ENCODE results near the gene PRKACB.

PRKACB gene

GRCh38 chr1:84202126-84202525 is 58.1 kb downstream of the PRKACB start:
- Histone ChIP-seq H3K9me2 (replicated peaks; ENCODE audit: insufficient read depth, low read length) (no peaks in the 10 kb centered on the region), H3K79me2 (ENCODE audit: insufficient read depth, low read length) (no peaks in the 10 kb centered on the region), H2AFZ (ENCODE audit: low read depth, low read length, severe bottlenecking) (no peak overlapping the region), H3K27ac (ENCODE audit: low read depth, low read length) (no peak overlapping the region), H3K4me2 (ENCODE audit: low read depth, low read length, poor library complexity, severe bottlenecking) (no peak overlapping the region), H3K9ac (ENCODE audit: low read length) (no peak overlapping the region), H3F3A (ENCODE audit: insufficient read depth) (no peaks in the 10 kb centered on the region; the same call in 1 of the 2 replicates), H3K4me3 (ENCODE audit: insufficient read depth, low read length, poor library complexity, severe bottlenecking) (no peak overlapping the region), H3K9me3 (ENCODE audit: insufficient read depth, low read length) (no peaks in the 10 kb centered on the region), H3K36me3 (ENCODE audit: low read length) (peaks cover 59% of the 10 kb centered on the region), H3K27me3 (ENCODE audit: low read length) (no peaks in the 10 kb centered on the region), H4K20me1 (ENCODE audit: low read depth, low read length) (no peaks in the 10 kb centered on the region)
- TF ChIP-seq EZH2phosphoT487 (conservative IDR thresholded peaks at IDR 0.05; ENCODE audit: low read length) (no peak), CTCF (IDR thresholded peaks at IDR 0.05; ENCODE audit: insufficient read depth, low read length, poor library complexity, severe bottlenecking) (no peak)

GRCh38 chr1:84206375-84206774 is 62.3 kb downstream of the PRKACB start:
- Histone ChIP-seq H3K79me2 (ENCODE audit: insufficient read depth, low read length) (no peaks in the 10 kb centered on the region), H3K9ac (ENCODE audit: low read length) (no peak overlapping the region), H3K9me2 (replicated peaks; ENCODE audit: insufficient read depth, low read length) (no peaks in the 10 kb centered on the region), H2AFZ (ENCODE audit: low read depth, low read length, severe bottlenecking) (no peak overlapping the region), H3K27ac (ENCODE audit: low read depth, low read length) (no peak overlapping the region), H3K4me3 (ENCODE audit: insufficient read depth, low read length, poor library complexity, severe bottlenecking) (no peak overlapping the region), H3K27me3 (ENCODE audit: low read length) (no peaks in the 10 kb centered on the region), H3K36me3 (ENCODE audit: low read length) (peaks cover 41% of the 10 kb centered on the region), H3F3A (ENCODE audit: insufficient read depth) (no peaks in the 10 kb centered on the region; the same call in 1 of the 2 replicates), H3K4me2 (ENCODE audit: low read depth, low read length, poor library complexity, severe bottlenecking) (no peak overlapping the region), H4K20me1 (ENCODE audit: low read depth, low read length) (no peaks in the 10 kb centered on the region), H3K9me3 (ENCODE audit: insufficient read depth, low read length) (no peaks in the 10 kb centered on the region)
- TF ChIP-seq CTCF (IDR thresholded peaks at IDR 0.05; ENCODE audit: insufficient read depth, low read length, poor library complexity, severe bottlenecking) (no peak), EZH2phosphoT487 (conservative IDR thresholded peaks at IDR 0.05; ENCODE audit: low read length) (no peak)

- no peaks in the 10 kb centered on the region for H3K9me2 ChIP-seq (replicated peaks; ENCODE audit: insufficient read depth, low read length)
- H3K4me3 ChIP-seq (ENCODE audit: insufficient read depth, low read length, poor library complexity, severe bottlenecking), result no peak overlapping the region
- H3K9ac ChIP-seq (ENCODE audit: low read length), result no peak overlapping the region
- peaks cover 24% of the 10 kb centered on the region for H3K36me3 ChIP-seq (ENCODE audit: low read length)
- TF ChIP-seq CTCF (IDR thresholded peaks at IDR 0.05; ENCODE audit: insufficient read depth, low read length, poor library complexity, severe bottlenecking), result no peak
- no peak for TF ChIP-seq EZH2phosphoT487 (conservative IDR thresholded peaks at IDR 0.05; ENCODE audit: low read length)
- no peak overlapping the region for H3K27ac ChIP-seq (ENCODE audit: low read depth, low read length)
- H3F3A ChIP-seq (ENCODE audit: insufficient read depth), result no peaks in the 10 kb centered on the region
- H3K27me3 ChIP-seq (ENCODE audit: low read length), result no peaks in the 10 kb centered on the region
- H2AFZ ChIP-seq (ENCODE audit: low read depth, low read length, severe bottlenecking), result no peak overlapping the region
- no peak overlapping the region for H3K4me2 ChIP-seq (ENCODE audit: low read depth, low read length, poor library complexity, severe bottlenecking)
- H3K79me2 ChIP-seq (ENCODE audit: insufficient read depth, low read length), result no peaks in the 10 kb centered on the region
- no peaks in the 10 kb centered on the region for H3K9me3 ChIP-seq (ENCODE audit: insufficient read depth, low read length)
- no peaks in the 10 kb centered on the region for H4K20me1 ChIP-seq (ENCODE audit: low read depth, low read length)
Measured at GRCh38 chr1:84208935-84209334, 64.9 kb downstream of the PRKACB start.

Measured in SU-DHL-6 (cell line).